Measurements from ENCODE around the gene PRDM8. TPM values are rescaled to one million over a fixed set of nuclear protein-coding genes. Genes with fewer than 3 reads are reported as not detected.

PRDM8 gene
- total RNA-seq, 1 experiment from 2014 or later = 5.3 TPM

GRCh38 chr4:80204433-80205011, 7.2 kb downstream of the PRDM8 start:
- CTCF ChIA-PET = no interaction called here
- TF ChIP-seq TCF7L2 (IDR thresholded peaks at IDR 0.05; ENCODE audit: low read depth, low read length) = no peak
- TF ChIP-seq REST (IDR thresholded peaks at IDR 0.05; ENCODE audit: insufficient read depth in 1 of 2, low read depth in 2 of 2, low read length in 1 of 2) = no peak
- no peak for TF ChIP-seq SIN3A (IDR thresholded peaks at IDR 0.05; ENCODE audit: borderline replicate concordance, insufficient read depth, low read depth, low read length)
- no peak overlapping the region for H3K27ac ChIP-seq (ENCODE audit: low read length)
- no TSS peak for BruUV-seq (replicated peaks)
- H3K4me1 ChIP-seq (ENCODE audit: control insufficient read depth, insufficient read depth, low read length) = no peaks in the 10 kb centered on the region
- DNase-seq (ENCODE audit: low read depth, low spot score) (no peak), ATAC-seq (no peak)
- POLR2A ChIA-PET = no interaction called here
- in situ Hi-C loops (cut with HindIII; ENCODE audit: low pct_unique_long_range_greater_than_20kb, low sequenced_read_pairs) (no loop called here), intact Hi-C loops (cut with micrococcal nuclease; ENCODE audit: unreplicated experiment) (no loop called here)
- H3K36me3 ChIP-seq (ENCODE audit: control insufficient read depth, insufficient read depth, low read length) = no peaks in the 10 kb centered on the region
- H3K4me3 ChIP-seq (ENCODE audit: low read depth in 2 of 2, low read length in 2 of 2) = no peak overlapping the region
- H3K27me3 ChIP-seq (ENCODE audit: control insufficient read depth, insufficient read depth, low read length) = no peaks in the 10 kb centered on the region
- no peaks in the 10 kb centered on the region for H3K9me3 ChIP-seq (ENCODE audit: control insufficient read depth, insufficient read depth, low read depth, low read length)

GRCh38 chr4:80206111-80206510, 8.8 kb downstream of the PRDM8 start:
- no peaks in the 10 kb centered on the region for H3K9me3 ChIP-seq (ENCODE audit: control insufficient read depth, insufficient read depth, low read depth, low read length)
- ATAC-seq = no peak
- no peak overlapping the region for H3K27ac ChIP-seq (ENCODE audit: low read length)
- in situ Hi-C loops (cut with HindIII; ENCODE audit: low pct_unique_long_range_greater_than_20kb, low sequenced_read_pairs) (no loop called here), intact Hi-C loops (cut with micrococcal nuclease; ENCODE audit: unreplicated experiment) (no loop called here)
- H3K36me3 ChIP-seq (ENCODE audit: control insufficient read depth, insufficient read depth, low read length) = no peaks in the 10 kb centered on the region
- TF ChIP-seq REST (IDR thresholded peaks at IDR 0.05; ENCODE audit: insufficient read depth in 1 of 2, low read depth in 2 of 2, low read length in 1 of 2) (no peak), CTCF (IDR thresholded peaks at IDR 0.05) (no peak), SIN3A (IDR thresholded peaks at IDR 0.05; ENCODE audit: borderline replicate concordance, insufficient read depth, low read depth, low read length) (no peak), TCF7L2 (IDR thresholded peaks at IDR 0.05; ENCODE audit: low read depth, low read length) (no peak)
- H3K4me3 ChIP-seq (ENCODE audit: low read depth in 2 of 2, low read length in 2 of 2) = no peak overlapping the region
- no TSS peak for BruUV-seq (replicated peaks)
- H3K4me1 ChIP-seq (ENCODE audit: control insufficient read depth, insufficient read depth, low read length) = no peaks in the 10 kb centered on the region
- POLR2A ChIA-PET = no interaction called here
- no peaks in the 10 kb centered on the region for H3K27me3 ChIP-seq (ENCODE audit: control insufficient read depth, insufficient read depth, low read length)
- CTCF ChIA-PET = no interaction called here
- no peak for DNase-seq (ENCODE audit: low read depth, low spot score)
